Activated T-helper 1 cell treated with anti-CD3 and anti-CD28 coated beads, Interleukin-2, amount 50 U/mL, for 16 hours (primary cell): ENCODE results near the gene KIAA0513.
A peak's percentile ranks its signal among the peaks of the same experiment; 100 is the strongest.

Experiments
- DNase-seq, 2 donors: peaks; one replicate each; pipeline ENCODE4 v3.0.0-alpha.2; 2020; ENCODE audit warnings: low read depth in 1 of 2, low spot score in 1 of 2

KIAA0513 gene

DNA sequence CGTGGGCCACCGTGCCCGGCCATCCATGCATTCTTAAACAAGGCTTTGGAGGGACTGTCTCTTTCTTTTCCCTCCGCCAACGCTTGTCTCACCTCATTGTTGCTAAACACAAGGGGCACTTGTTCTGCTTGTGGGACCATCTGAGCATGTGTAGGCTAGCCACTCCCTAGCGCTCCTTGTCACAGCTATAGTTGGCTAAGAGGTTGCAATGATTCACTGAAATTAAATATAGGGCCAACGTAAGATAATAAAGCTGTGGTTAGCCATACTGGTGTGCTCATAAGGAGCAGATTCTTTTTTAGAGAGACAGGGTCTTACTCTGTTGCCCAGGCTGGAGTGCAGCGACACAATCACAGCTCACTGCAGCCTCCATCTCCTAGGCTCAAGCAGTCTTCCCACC lies 41.2 kb downstream of the KIAA0513 start:
- no peak for DNase-seq

DNA sequence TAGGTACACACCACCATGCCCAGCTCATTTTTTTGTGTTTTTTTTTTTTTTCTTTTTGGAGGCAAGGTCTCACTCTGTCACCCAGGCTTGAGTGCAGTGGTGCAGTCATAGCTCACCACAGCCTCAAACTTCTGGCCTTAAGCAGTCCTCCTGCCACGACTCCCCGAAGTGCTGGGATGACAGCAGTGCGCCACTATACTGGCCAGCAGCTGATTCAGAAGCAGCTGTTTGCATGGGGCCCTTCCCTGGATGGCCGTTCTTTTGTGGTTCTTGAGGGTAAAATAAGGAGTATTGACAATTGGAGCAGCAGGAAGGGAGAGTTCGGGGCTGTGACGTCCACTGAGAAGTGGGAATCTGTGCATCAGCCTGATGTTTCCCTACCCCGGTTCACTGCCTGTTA lies 41.6 kb downstream of the KIAA0513 start:
- no peak for DNase-seq

DNA sequence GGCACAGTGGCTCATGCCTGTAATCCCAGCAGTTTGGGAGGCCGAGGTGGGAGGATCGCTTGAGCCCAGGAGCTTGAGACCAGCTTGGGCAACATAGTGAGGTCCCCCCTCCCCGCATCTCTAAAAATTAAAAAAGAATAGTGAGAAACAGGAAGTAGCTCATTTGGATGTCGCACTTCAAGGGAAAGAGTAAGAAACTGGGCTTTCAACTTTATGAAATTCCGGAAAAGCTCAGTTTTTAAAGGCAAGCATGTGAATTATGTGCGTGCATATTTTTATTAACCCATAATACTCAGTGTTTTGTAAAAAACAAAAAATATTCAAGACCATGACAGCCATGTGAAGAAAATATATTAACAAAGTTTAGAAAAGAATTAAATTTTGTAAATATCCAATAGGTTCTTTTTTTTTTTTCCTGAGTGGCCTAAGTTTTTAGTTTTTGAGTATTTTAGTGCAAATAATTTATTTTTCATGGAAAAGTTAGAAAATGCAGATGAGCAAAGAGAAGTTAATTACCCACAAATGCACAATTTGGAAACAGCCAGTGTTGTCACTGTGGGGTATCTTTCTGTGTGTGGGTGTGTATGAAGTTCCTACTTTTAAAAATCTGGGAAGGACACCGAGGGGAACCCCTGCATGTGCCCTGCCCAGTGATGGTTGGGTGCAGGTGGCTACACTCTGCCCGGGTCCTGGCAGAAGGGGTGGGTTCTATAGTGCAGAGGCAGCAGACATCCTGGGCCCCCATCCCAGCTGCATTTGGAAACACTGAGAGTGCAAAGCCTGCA lies 44.7 kb downstream of the KIAA0513 start:
- no peak for DNase-seq

DNA sequence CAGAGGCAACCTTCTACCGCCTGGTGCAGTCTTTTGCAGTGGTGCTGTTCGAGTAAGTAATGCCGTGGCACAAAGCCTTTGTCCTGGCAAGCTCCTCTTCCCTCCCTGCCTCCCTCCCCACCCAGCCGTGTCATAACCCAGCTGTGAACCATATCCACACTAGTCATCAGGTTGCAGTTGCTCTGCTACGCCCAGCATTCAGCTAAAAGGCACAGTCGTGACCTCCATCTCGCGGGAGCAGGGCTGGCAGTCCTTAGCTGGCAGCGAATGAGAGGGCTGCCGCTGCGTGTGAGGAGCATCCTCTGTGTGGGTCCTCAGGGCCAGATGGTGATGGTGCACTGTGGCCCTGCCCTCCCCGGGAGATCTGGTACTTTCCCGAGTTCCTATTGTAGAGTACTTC lies 45.4 kb downstream of the KIAA0513 start:
- no peak for DNase-seq

DNA sequence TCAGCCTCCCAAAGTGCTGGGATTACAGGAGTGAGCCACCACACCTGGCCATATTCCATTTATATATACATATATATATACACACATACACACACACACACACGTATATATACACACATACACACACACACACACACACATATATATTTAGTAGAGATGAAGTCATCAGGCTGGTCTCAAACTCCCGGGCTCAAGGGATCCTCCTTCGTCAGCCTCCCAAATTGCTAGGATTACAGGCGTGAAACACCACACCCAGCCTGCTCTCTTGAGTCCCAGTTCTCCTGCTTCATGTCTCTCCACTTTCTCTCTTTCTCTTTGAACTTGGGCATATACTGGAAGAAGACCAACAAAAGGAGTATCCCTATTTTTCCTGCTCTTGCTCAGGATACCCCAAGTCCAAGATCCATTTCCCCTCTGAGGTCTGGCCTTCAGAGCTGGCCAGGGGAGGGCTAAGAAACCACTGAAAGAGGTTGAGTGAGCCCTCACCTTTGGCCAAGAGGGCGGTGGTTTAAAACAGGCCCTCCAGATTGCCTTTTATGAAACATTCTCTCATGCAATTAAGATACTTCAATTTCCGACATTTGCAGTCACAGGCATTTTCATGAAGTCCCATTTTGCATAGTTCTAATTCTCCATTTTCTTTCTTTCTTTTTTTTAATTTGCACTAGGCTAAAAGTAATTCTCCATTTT lies 46.8 kb downstream of the KIAA0513 start:
- no peak for DNase-seq

GRCh38 chr16:85075236-85075924 lies 47.8 kb downstream of the KIAA0513 start:
- DNase-seq = no peak

DNA sequence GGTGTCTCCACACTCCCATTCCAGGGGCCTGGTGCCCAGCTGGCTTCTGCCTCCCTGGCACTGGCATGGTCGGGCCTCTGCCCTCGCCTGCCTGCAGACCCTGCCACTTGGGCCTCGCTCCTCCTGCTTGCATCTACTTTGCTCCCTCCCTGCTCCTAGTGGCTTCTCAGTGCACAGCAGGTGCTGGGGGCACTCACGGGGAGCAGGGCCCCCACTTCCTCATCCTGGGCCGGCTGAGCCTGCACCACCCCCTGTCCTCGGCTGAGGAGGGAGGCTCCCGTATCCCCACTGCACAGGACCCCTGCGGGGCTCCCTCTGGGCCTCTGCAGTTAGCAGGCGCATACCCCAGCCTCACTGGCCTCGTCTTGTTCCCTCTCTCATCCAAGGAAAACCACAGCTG lies 49.4 kb downstream of the KIAA0513 start:
- DNase-seq = no peak

- DNase-seq = no peak
These were observed 50.1 kb downstream of the KIAA0513 start for GRCh38 chr16:85077576-85078125.

DNA sequence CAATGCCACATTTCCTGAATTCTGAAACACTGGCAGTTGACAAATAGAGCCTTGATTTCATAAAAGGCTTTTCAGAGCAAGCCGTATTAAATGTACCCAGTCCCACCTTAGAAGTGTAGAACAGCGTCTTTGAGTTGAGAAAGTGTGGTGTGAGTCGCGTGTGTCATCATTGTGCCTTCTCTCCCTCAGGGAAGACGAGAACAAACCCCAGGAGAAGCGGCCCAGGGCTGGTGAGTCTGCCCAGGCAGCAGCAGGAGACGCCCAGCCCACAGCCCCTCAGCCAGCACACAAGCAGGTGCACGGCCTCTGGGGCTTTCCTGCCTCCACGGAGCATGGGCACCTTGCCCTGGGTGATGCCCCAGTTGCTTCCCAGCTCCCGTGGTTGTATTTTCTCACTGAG lies 50.6 kb downstream of the KIAA0513 start:
- no peak for DNase-seq

DNA sequence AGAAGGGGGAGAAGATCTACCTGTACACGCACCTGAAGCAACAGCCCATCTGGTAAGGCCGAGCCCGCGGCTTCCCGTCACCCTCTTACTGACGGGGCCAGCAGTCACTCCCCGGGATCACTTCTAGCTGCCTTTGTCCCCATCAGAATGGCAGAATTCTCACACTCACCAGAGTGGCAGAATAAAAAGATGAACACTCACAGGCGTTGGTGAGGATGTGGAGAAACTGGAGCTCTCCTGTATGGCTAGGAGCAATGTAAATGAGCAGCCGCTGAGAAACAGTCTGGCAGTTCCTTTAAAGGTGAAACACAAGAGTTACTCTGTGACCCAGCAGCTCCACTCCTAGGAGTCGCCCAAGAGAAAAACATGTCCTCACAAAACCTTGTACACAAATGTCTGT lies 51.4 kb downstream of the KIAA0513 start:
- DNase-seq = no peak

GRCh38 chr16:85079785-85080570 lies 52.4 kb downstream of the KIAA0513 start:
- DNase-seq = no peak

GRCh38 chr16:85081038-85081437 lies 53.4 kb downstream of the KIAA0513 start:
- no peak for DNase-seq

GRCh38 chr16:85081765-85082164 lies 54.2 kb downstream of the KIAA0513 start:
- DNase-seq = no peak

- no peak for DNase-seq
These were observed 54.8 kb downstream of the KIAA0513 start for GRCh38 chr16:85082173-85083050.

GRCh38 chr16:85083051-85083639 lies 55.5 kb downstream of the KIAA0513 start:
- no peak for DNase-seq

GRCh38 chr16:85084841-85085510 lies 57.4 kb downstream of the KIAA0513 start:
- DNase-seq = no peak

DNA sequence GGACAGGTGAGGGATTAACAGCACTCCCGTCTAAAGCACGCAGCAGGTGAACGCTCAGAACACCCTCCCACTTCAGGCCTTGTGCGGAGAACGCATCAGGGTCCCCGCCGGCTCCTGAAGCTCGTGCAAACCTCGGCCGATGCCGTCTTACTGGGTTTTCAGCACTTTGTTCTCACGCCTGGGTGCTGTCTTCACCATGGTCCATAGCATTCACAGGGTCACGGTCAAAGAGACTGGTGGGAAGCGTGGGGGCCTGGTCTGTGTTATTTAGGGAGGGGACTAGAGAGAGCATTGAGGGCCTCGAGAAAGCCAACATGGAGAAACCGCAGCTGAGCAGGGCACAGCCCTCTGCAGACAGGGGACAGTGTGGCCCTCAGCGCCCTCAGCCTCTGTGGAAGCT lies 58.1 kb downstream of the KIAA0513 start:
- no peak for DNase-seq

DNA sequence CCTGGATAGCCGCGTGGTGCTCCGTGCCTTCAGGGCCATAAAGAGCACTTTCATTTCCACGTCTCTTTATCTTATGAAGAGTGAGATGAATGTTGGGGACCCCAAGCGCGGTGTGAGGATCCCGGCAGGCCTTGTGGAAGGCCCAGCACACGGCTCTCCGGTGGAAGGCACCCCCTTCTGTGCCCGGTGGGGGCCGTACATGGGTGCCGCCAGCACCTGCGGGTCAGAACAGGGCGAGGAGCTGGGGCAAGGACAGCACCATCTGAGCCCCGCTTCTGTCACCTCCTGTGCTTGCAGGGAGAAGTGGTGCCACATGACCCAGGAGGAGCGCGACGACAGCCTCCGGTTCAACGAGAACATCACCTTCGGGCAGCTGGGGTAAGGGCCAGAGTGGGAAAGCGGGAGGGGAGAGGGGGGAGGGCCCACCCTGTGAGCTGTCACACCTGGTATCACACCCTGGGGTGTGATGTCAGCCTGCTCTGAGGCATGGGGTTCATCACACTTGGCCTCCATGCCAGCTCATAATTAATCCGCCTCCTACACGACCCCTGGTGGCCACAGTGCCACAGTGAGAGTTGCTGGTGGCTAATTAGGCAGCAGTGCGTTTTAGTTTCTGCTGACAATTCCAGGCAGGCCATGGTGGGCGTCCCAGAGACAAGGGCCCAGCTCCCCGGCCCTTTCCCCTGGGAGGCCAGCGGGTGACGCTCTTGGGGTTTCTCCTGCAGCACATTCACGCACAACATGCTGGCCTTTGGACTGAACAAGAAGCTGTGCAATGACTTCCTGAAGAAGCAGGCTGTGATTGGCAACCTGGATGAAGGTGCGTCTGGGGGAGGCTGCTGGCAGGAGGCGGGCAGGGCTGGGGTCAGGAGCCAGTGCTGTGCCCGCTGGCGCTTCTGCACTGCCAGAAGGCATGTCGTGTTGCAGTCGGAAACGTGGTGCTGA lies 59.0 kb downstream of the KIAA0513 start:
- DNase-seq = peak; percentile 52 to 56
